B cell (primary cell): Measurements from ENCODE around the gene BBX. TPM values are rescaled to one million over a fixed set of nuclear protein-coding genes. Genes with fewer than 3 reads are reported as not detected.

ENCODE experiments used
- ATAC-seq: fragments of 200-7000 bp; cut with Tn5 transposase; one replicate; pipeline ENCODE4 v1.10.0; 2021; ENCODE audit warnings: low read depth, mild to moderate bottlenecking, moderate number of reproducible peaks, moderate library complexity
- CTCF ChIA-PET: fragments of 350-600 bp; sonication (Branson Sonifier 250); formaldehyde crosslinking; loops from one replicate; lab custom pipeline; 2021; ENCODE audit warnings: antibody characterized with exemption, inconsistent platforms; lab: Charles Lee
- POLR2A ChIA-PET: fragments of 350-600 bp; sonication (Branson Sonifier 250); formaldehyde crosslinking; loops from one replicate; lab custom pipeline; 2021; ENCODE audit warnings: antibody characterized with exemption; lab: Charles Lee
- DNase-seq: peaks from one replicate; pipeline ENCODE4 v3.0.0; 2013
- H2AFZ ChIP-seq: 2 replicates; pipeline ENCODE4 v1.6.1; 2012; ENCODE audit warnings: mild to moderate bottlenecking, low read depth, low read length; ENCODE audit not compliant: insufficient read depth, poor library complexity, severe bottlenecking
- H3K27ac ChIP-seq, 2 donors: 1 replicate in 1 of 2; 2 replicates in 1 of 2; pipeline ENCODE4 v1.5.1; 2012 to 2013; ENCODE audit warnings: low read length in 2 of 2, mild to moderate bottlenecking in 2 of 2, moderate library complexity in 1 of 2
- H3K27me3 ChIP-seq, 4 experiments: fragments of 200-600 bp in 1 of 4; sonication (generic) in 1 of 4; replicated peaks in 1 of 4; 1 replicate in 2 of 4; 2 replicates in 2 of 4; pipeline versions ENCODE4 v1.6.1 to v1.7.0; 2013 to 2016; ENCODE audit warnings: low read length in 3 of 4, mild to moderate bottlenecking in 2 of 4, mixed read lengths in 1 of 4, moderate library complexity in 1 of 4; ENCODE audit not compliant: insufficient read depth in 4 of 4, control insufficient read depth in 3 of 4; ENCODE audit errors: control extremely low read depth in 1 of 4
- H3K36me3 ChIP-seq, 2 experiments: replicated peaks in 1 of 2; 1 replicate in 1 of 2; 2 replicates in 1 of 2; pipeline versions ENCODE4 v1.6.1 to v1.7.1; 2013; ENCODE audit warnings: low read length in 1 of 2; ENCODE audit not compliant: insufficient read depth in 2 of 2, control insufficient read depth in 1 of 2; ENCODE audit errors: control extremely low read depth in 1 of 2, extremely low read depth in 1 of 2
- H3K4me1 ChIP-seq, 2 donors: fragments of 200-600 bp in 1 of 2; sonication (generic) in 1 of 2; 1 replicate in 1 of 2; 2 replicates in 1 of 2; pipeline versions ENCODE4 v1.5.1 to v1.6.1; 2013 to 2017; ENCODE audit warnings: low read length in 2 of 2; ENCODE audit not compliant: control insufficient read depth in 2 of 2, insufficient read depth in 2 of 2
- H3K4me2 ChIP-seq: replicated peaks from 2 replicates; pipeline ENCODE3; 2012; ENCODE audit warnings: mild to moderate bottlenecking, low read depth, low read length; ENCODE audit not compliant: poor library complexity, severe bottlenecking
- H3K4me3 ChIP-seq, 5 experiments: fragments of 200-600 bp in 1 of 5; sonication (generic) in 1 of 5; 1 replicate in 3 of 5; 2 replicates in 2 of 5; pipeline versions ENCODE4 v1.5.1 to v1.7.0; 2011 to 2016; ENCODE audit warnings: low read length in 4 of 5, mild to moderate bottlenecking in 4 of 5, low read depth in 2 of 5, control low read depth in 1 of 5, moderate library complexity in 1 of 5; ENCODE audit not compliant: insufficient read depth in 1 of 5; ENCODE audit errors: control extremely low read depth in 1 of 5, extremely low read depth in 1 of 5
- H3K79me2 ChIP-seq: fragments of 200-600 bp; sonication (generic); one replicate; pipeline ENCODE4 v1.6.0; 2016; ENCODE audit warnings: low read length; ENCODE audit not compliant: control insufficient read depth, insufficient read depth
- H3K9ac ChIP-seq: fragments of 200-600 bp; sonication (generic); 2 replicates; pipeline ENCODE4 v1.6.1; 2017; ENCODE audit warnings: mild to moderate bottlenecking, low read length, moderate library complexity
- H3K9me3 ChIP-seq, 3 donors: one replicate each; pipeline versions ENCODE4 v1.6.1 to v1.7.1; 2013; ENCODE audit warnings: low read length in 2 of 3; ENCODE audit not compliant: control insufficient read depth in 2 of 3, insufficient read depth in 1 of 3; ENCODE audit errors: control extremely low read depth in 1 of 3
- H4K20me1 ChIP-seq: 2 replicates; pipeline ENCODE4 v1.6.0; 2012; ENCODE audit warnings: mild to moderate bottlenecking, low read length; ENCODE audit not compliant: insufficient read depth, control insufficient read depth, poor library complexity, severe bottlenecking
- H3K27ac Mint-ChIP-seq: one replicate; pipeline ENCODE4 v1.8.0; 2021; ENCODE audit warnings: mixed read lengths
- H3K27me3 Mint-ChIP-seq: one replicate; pipeline ENCODE4 v1.8.0; 2021; ENCODE audit warnings: mixed read lengths
- H3K4me1 Mint-ChIP-seq: one replicate; pipeline ENCODE4 v1.8.0; 2021; ENCODE audit warnings: mixed read lengths
- H3K4me3 Mint-ChIP-seq: one replicate; pipeline ENCODE4 v1.8.0; 2021; ENCODE audit warnings: mixed read lengths
- H3K9me3 Mint-ChIP-seq: one replicate; pipeline ENCODE4 v1.8.0; 2022; ENCODE audit warnings: mixed read lengths; ENCODE audit not compliant: insufficient read depth
- EZH2 ChIP-seq: IDR thresholded peaks from 2 replicates; pipeline ENCODE4 v1.6.1; 2012; ENCODE audit warnings: borderline replicate concordance, low read depth, mild to moderate bottlenecking, moderate library complexity, low read length; ENCODE audit not compliant: insufficient read depth, poor library complexity, severe bottlenecking
- WGBS: methylation state at CpG from one replicate; pipeline ENCODE4 v1.1.5; 2013; ENCODE audit warnings: missing lambda C conversion rate; ENCODE audit not compliant: insufficient coverage; 5-methylcytosine and 5-hydroxymethylcytosine counted together
- intact Hi-C: fragments of 100-400 bp; cut with micrococcal nuclease; formaldehyde crosslinking; loops from one replicate; pipeline ENCODE4 v1.10.0; 2022
- polyA plus RNA-seq: library from polyadenylated mRNA; depleted of rRNA; stranded (reverse); fragments of >200 nt; gene quantifications from 2 replicates; pipeline ENCODE4 v1.2.3, GENCODE V29; 2012
- total RNA-seq, 2 donors: library from RNA; stranded (reverse); fragments of 120-200 nt in 1 of 2; gene quantifications; 1 replicate in 1 of 2; 2 replicates in 1 of 2; pipeline versions ENCODE4 v1.2.3 to v1.2.4, GENCODE V29; 2013 to 2022
- TF ChIP-seq, protein P1 (sequence below): fragments of 200-600 bp; IDR thresholded peaks from one replicate; pipeline ENCODE4 v1.8.0; 2022; ENCODE audit warnings: antibody characterized with exemption, mild to moderate bottlenecking

The BBX gene
- total and polyA plus RNA-seq, 2 donors (not counting 1 experiment from before 2014, with no cell fraction given): 27.8 to 133 TPM

GRCh38 chr3:107701299-107701698, 178.5 kb downstream of the BBX start:
- no peaks in the 10 kb centered on the region for H3K4me1 ChIP-seq
- no peaks in the 10 kb centered on the region for H3K9me3 ChIP-seq
- CTCF ChIA-PET: interaction anchor here (1.4 kb wide), 1 partner anchor 11 kb away, joined by 6 read pairs; no protein-coding TSS in a partner anchor
- H3K9ac ChIP-seq: no peak overlapping the region
- WGBS: no CpG with 5 or more reads among the region's 2 CpGs
- POLR2A ChIA-PET: no interaction called here
- H3K79me2 ChIP-seq: peaks cover 17% of the 10 kb centered on the region
- no peak overlapping the region for H3K27ac ChIP-seq
- TF ChIP-seq, protein P1, sequence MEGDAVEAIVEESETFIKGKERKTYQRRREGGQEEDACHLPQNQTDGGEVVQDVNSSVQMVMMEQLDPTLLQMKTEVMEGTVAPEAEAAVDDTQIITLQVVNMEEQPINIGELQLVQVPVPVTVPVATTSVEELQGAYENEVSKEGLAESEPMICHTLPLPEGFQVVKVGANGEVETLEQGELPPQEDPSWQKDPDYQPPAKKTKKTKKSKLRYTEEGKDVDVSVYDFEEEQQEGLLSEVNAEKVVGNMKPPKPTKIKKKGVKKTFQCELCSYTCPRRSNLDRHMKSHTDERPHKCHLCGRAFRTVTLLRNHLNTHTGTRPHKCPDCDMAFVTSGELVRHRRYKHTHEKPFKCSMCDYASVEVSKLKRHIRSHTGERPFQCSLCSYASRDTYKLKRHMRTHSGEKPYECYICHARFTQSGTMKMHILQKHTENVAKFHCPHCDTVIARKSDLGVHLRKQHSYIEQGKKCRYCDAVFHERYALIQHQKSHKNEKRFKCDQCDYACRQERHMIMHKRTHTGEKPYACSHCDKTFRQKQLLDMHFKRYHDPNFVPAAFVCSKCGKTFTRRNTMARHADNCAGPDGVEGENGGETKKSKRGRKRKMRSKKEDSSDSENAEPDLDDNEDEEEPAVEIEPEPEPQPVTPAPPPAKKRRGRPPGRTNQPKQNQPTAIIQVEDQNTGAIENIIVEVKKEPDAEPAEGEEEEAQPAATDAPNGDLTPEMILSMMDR: no peak
- no peak for TF ChIP-seq EZH2
- ATAC-seq (no peak), DNase-seq (no peak)
- H3K36me3 ChIP-seq: peaks cover 0 to 2% of the 10 kb centered on the region in 2 experiments
- Mint-ChIP-seq H3K4me3 (no peak overlapping the region), H3K27me3 (no peaks in the 10 kb centered on the region), H3K4me1 (peaks cover 32% of the 10 kb centered on the region), H3K9me3 (no peaks in the 10 kb centered on the region), H3K27ac (no peak overlapping the region)
- H3K27me3 ChIP-seq: no peaks in the 10 kb centered on the region
- peaks cover 26% of the 10 kb centered on the region for H4K20me1 ChIP-seq
- H3K4me3 ChIP-seq: no peak overlapping the region
- intact Hi-C loops: no loop called here
- no peak overlapping the region for H2AFZ ChIP-seq
- H3K4me2 ChIP-seq: no peak overlapping the region

GRCh38 chr3:107704477-107704876, 181.7 kb downstream of the BBX start:
- no peaks in the 10 kb centered on the region for H3K4me1 ChIP-seq
- WGBS: 83% methylated on average over 1 of the region's 1 CpG
- TF ChIP-seq, protein P1: no peak
- TF ChIP-seq EZH2: no peak
- Mint-ChIP-seq H3K27ac (no peak overlapping the region), H3K4me3 (no peak overlapping the region), H3K27me3 (no peaks in the 10 kb centered on the region), H3K4me1 (peaks cover 24% of the 10 kb centered on the region), H3K9me3 (no peaks in the 10 kb centered on the region)
- H3K27me3 ChIP-seq: no peaks in the 10 kb centered on the region
- no peak for DNase-seq
- ChIA-PET CTCF (no interaction called here), POLR2A (no interaction called here)
- H2AFZ ChIP-seq: no peak overlapping the region
- H3K4me2 ChIP-seq: no peak overlapping the region
- no peaks in the 10 kb centered on the region for H3K9me3 ChIP-seq
- H3K79me2 ChIP-seq: peaks cover 6% of the 10 kb centered on the region
- no peak for ATAC-seq
- peaks cover 20% of the 10 kb centered on the region for H4K20me1 ChIP-seq
- H3K36me3 ChIP-seq: peaks cover 0 to 2% of the 10 kb centered on the region in 2 experiments
- intact Hi-C loops: no loop called here
- H3K27ac ChIP-seq: no peak overlapping the region
- H3K4me3 ChIP-seq: no peak overlapping the region
- no peak overlapping the region for H3K9ac ChIP-seq
